NCI-H748 (cell line): ENCODE measurements around the gene FAM204A.

Experiments
- DNase-seq: peaks from one replicate; lab custom pipeline; 2025; ENCODE audit not compliant: unreplicated experiment; lab: John Stamatoyannopoulos, UW

FAM204A gene

GRCh38 chr10:118332948-118333710 lies 9.0 kb downstream of the FAM204A start:
- DNase-seq: peak; percentile 77

- peak; percentile 37 for DNase-seq
Observed at GRCh38 chr10:118332236-118332635, 9.9 kb downstream of the FAM204A start.

GRCh38 chr10:118330295-118331076 lies 11.6 kb downstream of the FAM204A start:
- DNase-seq: no peak

GRCh38 chr10:118324140-118324539 lies 18.0 kb downstream of the FAM204A start:
- DNase-seq: no peak

GRCh38 chr10:118321724-118322575 lies 20.2 kb downstream of the FAM204A start:
- no peak for DNase-seq

GRCh38 chr10:118315629-118316028 lies 26.5 kb downstream of the FAM204A start:
- peak; percentile 3 for DNase-seq

GRCh38 chr10:118314882-118315281 lies 27.2 kb downstream of the FAM204A start:
- no peak for DNase-seq

GRCh38 chr10:118311505-118311904 lies 30.6 kb downstream of the FAM204A start:
- DNase-seq: no peak

- no peak for DNase-seq
Observed at GRCh38 chr10:118310822-118311221, 31.3 kb downstream of the FAM204A start.

GRCh38 chr10:118309911-118310310 lies 32.2 kb downstream of the FAM204A start:
- no peak for DNase-seq

- no peak for DNase-seq
Observed at GRCh38 chr10:118308664-118309063, 33.5 kb downstream of the FAM204A start.

GRCh38 chr10:118307859-118308258 lies 34.3 kb downstream of the FAM204A start:
- no peak for DNase-seq

GRCh38 chr10:118307220-118307619 lies 34.9 kb downstream of the FAM204A start:
- DNase-seq: no peak

- DNase-seq: no peak
Observed at GRCh38 chr10:118305730-118306129, 36.4 kb downstream of the FAM204A start.

- DNase-seq: peak; percentile 10
Observed at GRCh38 chr10:118304521-118304920, 37.6 kb downstream of the FAM204A start.

GRCh38 chr10:118301211-118301610 lies 40.9 kb downstream of the FAM204A start:
- DNase-seq: no peak

GRCh38 chr10:118300320-118300719 lies 41.8 kb downstream of the FAM204A start:
- peak; percentile 21 for DNase-seq

- DNase-seq: no peak
Observed at GRCh38 chr10:118298787-118299186, 43.3 kb downstream of the FAM204A start.

GRCh38 chr10:118291122-118291521 lies 51.0 kb downstream of the FAM204A start:
- DNase-seq: no peak

- no peak for DNase-seq
Observed at GRCh38 chr10:118290471-118290995, 51.6 kb downstream of the FAM204A start.
